ENCODE data around the gene FPR1.

The FPR1 gene

GRCh38 chr19:51704626-51705025, 47.1 kb downstream of the FPR1 start:
- no peak for DNase-seq (ENCODE audit: low read depth in 2 of 2)

GRCh38 chr19:51703575-51704515, 47.8 kb downstream of the FPR1 start:
- DNase-seq (ENCODE audit: low read depth in 2 of 2), result peak; percentile 92

- no peak for DNase-seq (ENCODE audit: low read depth in 2 of 2)
Observed at GRCh38 chr19:51702825-51703574, 48.7 kb downstream of the FPR1 start.

GRCh38 chr19:51702103-51702824, 49.4 kb downstream of the FPR1 start:
- DNase-seq (ENCODE audit: low read depth in 2 of 2), result peak in 1 of 2 donors; percentile 30

GRCh38 chr19:51701468-51702100, 50.1 kb downstream of the FPR1 start:
- DNase-seq (ENCODE audit: low read depth in 2 of 2), result no peak

- no peak for DNase-seq (ENCODE audit: low read depth in 2 of 2)
Observed at GRCh38 chr19:51699170-51699569, 52.5 kb downstream of the FPR1 start.

- DNase-seq (ENCODE audit: low read depth in 2 of 2), result no peak
Observed at GRCh38 chr19:51698296-51698695, 53.4 kb downstream of the FPR1 start.

GRCh38 chr19:51697169-51697776, 54.4 kb downstream of the FPR1 start:
- no peak for DNase-seq (ENCODE audit: low read depth in 2 of 2)

- no peak for DNase-seq (ENCODE audit: low read depth in 2 of 2)
Observed at GRCh38 chr19:51696606-51697005, 55.1 kb downstream of the FPR1 start.
